SK-N-SH (cell line): ENCODE data around the gene STARD7. TPM values are rescaled to one million over a fixed set of nuclear protein-coding genes. Genes with fewer than 3 reads are reported as not detected.

Experiments used
- CTCF ChIA-PET: fragments of 300-600, 350-600 bp; formaldehyde crosslinking; extraction: SDS; loops from one replicate; lab custom pipeline; 2021; lab: Yijun Ruan, JAX
- POLR2A ChIA-PET: fragments of 350-600 bp; sonication (Branson Sonifier 250); formaldehyde crosslinking; extraction: SDS; loops from one replicate; lab custom pipeline; 2020; ENCODE audit warnings: antibody characterized with exemption, inconsistent platforms; lab: Yijun Ruan, JAX
- DNase-seq: peaks from one replicate; pipeline ENCODE4 v3.0.0; 2012
- H2AFZ ChIP-seq: fragments of 200-600 bp; sonication (generic); 2 replicates; pipeline ENCODE4 v1.8.1; 2016; ENCODE audit warnings: antibody characterized with exemption, mild to moderate bottlenecking, low read depth
- H3F3A ChIP-seq: fragments of 200-600 bp; sonication (generic); replicated peaks from 2 replicates; pipeline ENCODE3; 2016; ENCODE audit warnings: antibody characterized with exemption, mild to moderate bottlenecking; ENCODE audit not compliant: insufficient read depth
- H3K27ac ChIP-seq, 2 experiments: fragments of 200-500 bp in 1 of 2; fragments of 200-600 bp in 1 of 2; sonication (Bioruptor generic) in 1 of 2; sonication (generic), shearing (Covaris generic) in 1 of 2; 2 replicates each; pipeline versions ENCODE4 v1.5.1 to v1.6.1; 2014 to 2016; ENCODE audit warnings: low read depth in 2 of 2, inconsistent platforms in 1 of 2, low read length in 1 of 2, mild to moderate bottlenecking in 1 of 2, mixed read lengths in 1 of 2
- H3K27me3 ChIP-seq: fragments of 200-600 bp; sonication (generic), shearing (Covaris generic); 2 replicates; pipeline ENCODE4 v1.6.1; 2016; ENCODE audit warnings: mixed run types; ENCODE audit not compliant: insufficient read depth
- H3K36me3 ChIP-seq, 2 experiments: fragments of 200-500 bp in 1 of 2; fragments of 200-600 bp in 1 of 2; sonication (Bioruptor generic) in 1 of 2; sonication (generic) in 1 of 2; replicated peaks in 1 of 2; 2 replicates each; pipeline versions ENCODE3 to v1.5.1; 2014 to 2016; ENCODE audit warnings: low read length in 1 of 2, mild to moderate bottlenecking in 1 of 2; ENCODE audit not compliant: insufficient read depth in 2 of 2, control insufficient read depth in 1 of 2
- H3K4me1 ChIP-seq, 2 experiments: fragments of 200-500 bp in 1 of 2; fragments of 200-600 bp in 1 of 2; sonication (Bioruptor generic) in 1 of 2; sonication (generic), shearing (Covaris generic) in 1 of 2; 2 replicates each; pipeline versions ENCODE4 v1.5.1 to v1.6.1; 2014 to 2016; ENCODE audit warnings: low read depth in 1 of 2, low read length in 1 of 2, mixed run types in 1 of 2; ENCODE audit not compliant: insufficient read depth in 2 of 2, control insufficient read depth in 1 of 2
- H3K4me2 ChIP-seq: fragments of 200-600 bp; sonication (generic), shearing (Covaris generic); 2 replicates; pipeline ENCODE4 v1.6.1; 2017; ENCODE audit warnings: mixed run types
- H3K4me3 ChIP-seq, 2 experiments: fragments of 200-500 bp in 1 of 2; fragments of 200-600 bp in 1 of 2; sonication (Bioruptor generic) in 1 of 2; sonication (generic), shearing (Covaris generic) in 1 of 2; 2 replicates each; pipeline versions ENCODE4 v1.5.1 to v1.8.1; 2014 to 2016; ENCODE audit warnings: low read depth in 2 of 2, inconsistent platforms in 1 of 2, low read length in 1 of 2, mild to moderate bottlenecking in 1 of 2, mixed read lengths in 1 of 2, moderate library complexity in 1 of 2
- H3K79me2 ChIP-seq: fragments of 200-600 bp; sonication (generic); 2 replicates; pipeline ENCODE4 v1.8.1; 2017; ENCODE audit warnings: mild to moderate bottlenecking; ENCODE audit not compliant: insufficient read depth
- H3K9ac ChIP-seq: fragments of 200-600 bp; sonication (generic); 2 replicates; pipeline ENCODE4 v1.6.1; 2017; ENCODE audit warnings: mixed run types
- H3K9me2 ChIP-seq: fragments of 200-600 bp; sonication (generic); 2 replicates; pipeline ENCODE4 v1.6.1; 2017; ENCODE audit warnings: mixed run types
- H3K9me3 ChIP-seq: fragments of 200-600 bp; sonication (generic); 2 replicates; pipeline ENCODE4 v1.6.1; 2017; ENCODE audit warnings: mixed run types, mild to moderate bottlenecking, moderate library complexity
- H4K20me1 ChIP-seq: fragments of 200-600 bp; sonication (generic); 2 replicates; pipeline ENCODE4 v1.6.1; 2017; ENCODE audit warnings: mild to moderate bottlenecking, mixed run types; ENCODE audit not compliant: insufficient read depth
- CHD2 ChIP-seq: fragments of 150-350 bp; IDR thresholded peaks from 2 replicates; pipeline ENCODE4 v1.6.1; 2018; ENCODE audit warnings: low read length; ENCODE audit not compliant: partially characterized antibody
- ELF1 ChIP-seq: IDR thresholded peaks from 2 replicates; pipeline ENCODE4 v1.4.0; 2012
- FOSL2 ChIP-seq: IDR thresholded peaks from 2 replicates; pipeline ENCODE4 v1.4.0; 2012; ENCODE audit warnings: low read depth, mild to moderate bottlenecking, moderate library complexity, borderline replicate concordance
- FOXM1 ChIP-seq: IDR thresholded peaks from 2 replicates; pipeline ENCODE4 v1.4.0; 2012; ENCODE audit warnings: low read depth, mild to moderate bottlenecking
- GATA2 ChIP-seq: sonication (generic); formaldehyde crosslinking; IDR thresholded peaks from 2 replicates; pipeline ENCODE4 v1.5.0; 2020; ENCODE audit warnings: mild to moderate bottlenecking, missing genetic modification reagents
- JUND ChIP-seq: IDR thresholded peaks from 2 replicates; pipeline ENCODE4 v1.4.0; 2012
- MEF2A ChIP-seq: IDR thresholded peaks from 2 replicates; pipeline ENCODE4 v1.4.0; 2012; ENCODE audit warnings: low read depth, borderline replicate concordance
- MXI1 ChIP-seq: IDR thresholded peaks from 2 replicates; pipeline ENCODE4 v1.6.1; 2012; ENCODE audit warnings: mild to moderate bottlenecking, low read depth, low read length, improper control_type of control experiment
- POLR2AphosphoS5 ChIP-seq: IDR thresholded peaks from 2 replicates; pipeline ENCODE4 v1.6.1; 2012; ENCODE audit warnings: low read depth, low read length
- RFX5 ChIP-seq: IDR thresholded peaks from 2 replicates; pipeline ENCODE4 v1.6.1; 2012; ENCODE audit warnings: mild to moderate bottlenecking, improper control_type of control experiment, low read length
- RXRA ChIP-seq: IDR thresholded peaks from 2 replicates; pipeline ENCODE4 v1.4.0; 2012; ENCODE audit warnings: low read depth, mild to moderate bottlenecking, borderline replicate concordance
- SIN3A ChIP-seq: IDR thresholded peaks from 2 replicates; pipeline ENCODE4 v1.6.1; 2012; ENCODE audit warnings: low read depth, mild to moderate bottlenecking, low read length, moderate library complexity, borderline replicate concordance
- TAF1 ChIP-seq: IDR thresholded peaks from 2 replicates; pipeline ENCODE4 v1.6.1; 2012; ENCODE audit warnings: low read depth, mild to moderate bottlenecking, low read length, moderate library complexity, borderline replicate concordance
- WGBS: methylation state at CpG from one replicate; pipeline ENCODE4 v1.1.6; 2017; ENCODE audit warnings: low lambda C conversion rate; 5-methylcytosine and 5-hydroxymethylcytosine counted together
- polyA plus RNA-seq, 3 experiments: library from polyadenylated mRNA; depleted of rRNA; stranded (reverse); fragments of >200 nt; gene quantifications; 2 replicates each; pipeline ENCODE4 v1.2.3, GENCODE V29; 2012
- TF ChIP-seq, protein P1 (sequence below): IDR thresholded peaks from 2 replicates; pipeline ENCODE4 v1.4.0; 2012; ENCODE audit warnings: low read depth, borderline replicate concordance
- TF ChIP-seq, protein P2 (sequence below): fragments of 150-350 bp; IDR thresholded peaks from 2 replicates; pipeline ENCODE4 v1.6.1; 2016; ENCODE audit warnings: mild to moderate bottlenecking, low read depth, low read length
- TF ChIP-seq, protein P3 (sequence below): IDR thresholded peaks from 2 replicates; pipeline ENCODE4 v1.4.0; 2012; ENCODE audit warnings: low read depth
- TF ChIP-seq, protein P4 (sequence below): fragments of 150-350 bp; IDR thresholded peaks from 2 replicates; pipeline ENCODE4 v1.6.1; 2017; ENCODE audit warnings: antibody characterized with exemption, low read length, low read depth, borderline replicate concordance

The STARD7 gene
- polyA plus RNA-seq, 1 of the 3 experiments (the other 2 are of a cell fraction): 36.1 TPM

DNA sequence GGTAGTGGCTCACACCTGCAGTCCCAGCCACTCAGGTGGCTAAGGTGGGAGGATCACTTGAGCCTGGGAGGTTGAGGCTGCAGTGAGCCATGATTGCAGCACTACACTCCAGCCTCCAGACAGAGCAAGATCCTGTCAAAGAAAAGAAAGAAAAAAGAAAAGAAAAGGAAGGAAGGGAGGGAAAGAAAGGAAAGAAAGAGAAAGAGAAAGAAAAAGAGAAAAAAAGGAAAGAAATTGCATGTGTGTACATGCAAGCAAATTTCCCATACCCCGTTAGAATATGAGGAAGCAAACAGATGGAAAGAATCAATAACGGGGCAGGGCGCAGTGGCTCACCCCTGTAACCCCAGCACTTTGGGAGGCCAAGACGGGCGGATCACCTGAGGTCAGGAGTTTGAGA is 39.3 kb upstream of the STARD7 start:
- no peaks in the 10 kb centered on the region for H3K9me3 ChIP-seq
- peaks cover 21 to 22% of the 10 kb centered on the region in 2 experiments; a peak in 3 of 4 replicates for H3K4me1 ChIP-seq
- no peak overlapping the region for H3K4me2 ChIP-seq
- TF ChIP-seq JUND: no peak
- TF ChIP-seq, protein P1, sequence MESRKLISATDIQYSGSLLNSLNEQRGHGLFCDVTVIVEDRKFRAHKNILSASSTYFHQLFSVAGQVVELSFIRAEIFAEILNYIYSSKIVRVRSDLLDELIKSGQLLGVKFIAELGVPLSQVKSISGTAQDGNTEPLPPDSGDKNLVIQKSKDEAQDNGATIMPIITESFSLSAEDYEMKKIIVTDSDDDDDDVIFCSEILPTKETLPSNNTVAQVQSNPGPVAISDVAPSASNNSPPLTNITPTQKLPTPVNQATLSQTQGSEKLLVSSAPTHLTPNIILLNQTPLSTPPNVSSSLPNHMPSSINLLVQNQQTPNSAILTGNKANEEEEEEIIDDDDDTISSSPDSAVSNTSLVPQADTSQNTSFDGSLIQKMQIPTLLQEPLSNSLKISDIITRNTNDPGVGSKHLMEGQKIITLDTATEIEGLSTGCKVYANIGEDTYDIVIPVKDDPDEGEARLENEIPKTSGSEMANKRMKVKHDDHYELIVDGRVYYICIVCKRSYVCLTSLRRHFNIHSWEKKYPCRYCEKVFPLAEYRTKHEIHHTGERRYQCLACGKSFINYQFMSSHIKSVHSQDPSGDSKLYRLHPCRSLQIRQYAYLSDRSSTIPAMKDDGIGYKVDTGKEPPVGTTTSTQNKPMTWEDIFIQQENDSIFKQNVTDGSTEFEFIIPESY: no peak
- no peak for TF ChIP-seq RFX5
- TF ChIP-seq POLR2AphosphoS5: no peak
- TF ChIP-seq, protein P2, sequence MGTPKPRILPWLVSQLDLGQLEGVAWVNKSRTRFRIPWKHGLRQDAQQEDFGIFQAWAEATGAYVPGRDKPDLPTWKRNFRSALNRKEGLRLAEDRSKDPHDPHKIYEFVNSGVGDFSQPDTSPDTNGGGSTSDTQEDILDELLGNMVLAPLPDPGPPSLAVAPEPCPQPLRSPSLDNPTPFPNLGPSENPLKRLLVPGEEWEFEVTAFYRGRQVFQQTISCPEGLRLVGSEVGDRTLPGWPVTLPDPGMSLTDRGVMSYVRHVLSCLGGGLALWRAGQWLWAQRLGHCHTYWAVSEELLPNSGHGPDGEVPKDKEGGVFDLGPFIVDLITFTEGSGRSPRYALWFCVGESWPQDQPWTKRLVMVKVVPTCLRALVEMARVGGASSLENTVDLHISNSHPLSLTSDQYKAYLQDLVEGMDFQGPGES: no peak
- TF ChIP-seq, protein P3, sequence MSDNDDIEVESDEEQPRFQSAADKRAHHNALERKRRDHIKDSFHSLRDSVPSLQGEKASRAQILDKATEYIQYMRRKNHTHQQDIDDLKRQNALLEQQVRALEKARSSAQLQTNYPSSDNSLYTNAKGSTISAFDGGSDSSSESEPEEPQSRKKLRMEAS: no peak
- no peak for TF ChIP-seq FOSL2
- TF ChIP-seq RXRA: no peak
- TF ChIP-seq TAF1: no peak
- H3K9ac ChIP-seq: no peak overlapping the region
- H3K27me3 ChIP-seq: no peaks in the 10 kb centered on the region
- WGBS: 93% methylated on average over 5 of the region's 5 CpGs
- peaks cover 27% of the 10 kb centered on the region for H3F3A ChIP-seq
- H2AFZ ChIP-seq: no peak overlapping the region
- DNase-seq: no peak
- no peak overlapping the region for H3K4me3 ChIP-seq
- no peak overlapping the region for H3K27ac ChIP-seq
- ChIA-PET POLR2A (no interaction called here), CTCF (interaction anchor here (0.6 to 1.4 kb wide), 5 partner anchors 13 to 261 kb away, joined by 3 to 8 read pairs (median 3); no protein-coding TSS in a partner anchor)
- no peaks in the 10 kb centered on the region for H4K20me1 ChIP-seq
- no peaks in the 10 kb centered on the region for H3K9me2 ChIP-seq
- H3K36me3 ChIP-seq: peaks cover 7% of the 10 kb centered on the region in 2 experiments
- peaks cover 10% of the 10 kb centered on the region; the same call in 1 of the 2 replicates for H3K79me2 ChIP-seq

DNA sequence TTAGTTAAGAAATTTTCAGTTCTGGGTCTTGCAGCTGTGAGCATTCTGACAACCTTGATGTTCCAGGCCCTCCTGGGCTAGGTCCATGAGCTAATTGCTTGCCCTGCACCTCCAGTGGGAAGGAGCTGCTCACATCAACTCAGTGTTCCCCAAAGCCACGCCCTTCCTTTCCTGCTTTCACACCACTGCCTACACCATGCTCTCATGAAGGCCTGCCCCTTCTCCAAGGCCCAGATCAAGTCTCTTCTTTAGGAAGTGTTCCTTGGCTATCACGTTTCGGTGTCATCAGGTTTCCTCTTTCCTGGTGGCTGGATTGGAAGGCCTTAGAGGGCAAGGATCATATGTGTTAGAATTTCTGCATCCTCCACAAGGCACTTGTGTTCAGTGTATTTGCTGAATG is 38.4 kb upstream of the STARD7 start:
- TF ChIP-seq SIN3A (no peak), MEF2A (no peak), GATA2 (no peak), ELF1 (no peak), RXRA (no peak), MXI1 (no peak), FOXM1 (no peak), CHD2 (no peak)
- TF ChIP-seq, protein P4, sequence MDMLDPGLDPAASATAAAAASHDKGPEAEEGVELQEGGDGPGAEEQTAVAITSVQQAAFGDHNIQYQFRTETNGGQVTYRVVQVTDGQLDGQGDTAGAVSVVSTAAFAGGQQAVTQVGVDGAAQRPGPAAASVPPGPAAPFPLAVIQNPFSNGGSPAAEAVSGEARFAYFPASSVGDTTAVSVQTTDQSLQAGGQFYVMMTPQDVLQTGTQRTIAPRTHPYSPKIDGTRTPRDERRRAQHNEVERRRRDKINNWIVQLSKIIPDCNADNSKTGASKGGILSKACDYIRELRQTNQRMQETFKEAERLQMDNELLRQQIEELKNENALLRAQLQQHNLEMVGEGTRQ: no peak
- TF ChIP-seq, protein P1: no peak
- H3F3A ChIP-seq: peaks cover 20% of the 10 kb centered on the region
- CTCF ChIA-PET: interaction anchor here (1.0 to 1.9 kb wide), 3 partner anchors 14 to 262 kb away, joined by 3 to 6 read pairs (median 3); no protein-coding TSS in a partner anchor
- H3K4me2 ChIP-seq: no peak overlapping the region
- H3K9ac ChIP-seq: no peak overlapping the region
- no peaks in the 10 kb centered on the region for H3K27me3 ChIP-seq
- no peak overlapping the region for H3K27ac ChIP-seq
- WGBS: 85% methylated on average over 3 of the region's 3 CpGs
- H3K9me3 ChIP-seq: no peaks in the 10 kb centered on the region
- peaks cover 0 to 5% of the 10 kb centered on the region in 2 experiments for H3K36me3 ChIP-seq
- H3K4me3 ChIP-seq: no peak overlapping the region
- DNase-seq: no peak
- H3K79me2 ChIP-seq: peaks cover 10% of the 10 kb centered on the region; the same call in 1 of the 2 replicates
- H4K20me1 ChIP-seq: no peaks in the 10 kb centered on the region
- H2AFZ ChIP-seq: no peak overlapping the region
- POLR2A ChIA-PET: no interaction called here
- no peaks in the 10 kb centered on the region for H3K9me2 ChIP-seq
- peaks cover 18 to 19% of the 10 kb centered on the region in 2 experiments; a peak in 3 of 4 replicates for H3K4me1 ChIP-seq
